Fibroblast of mammary gland (primary cell): ENCODE data around the gene SNX20.

ENCODE experiments used
- DNase-seq: peaks from one replicate; pipeline ENCODE4 v3.0.0-alpha.2; 2010; ENCODE audit warnings: low read depth
- H3K4me3 ChIP-seq: 2 replicates; pipeline ENCODE4 v1.5.1; 2011; ENCODE audit warnings: low read depth, mild to moderate bottlenecking, low read length, moderate library complexity; ENCODE audit not compliant: control insufficient read depth
- CTCF ChIP-seq: conservative IDR thresholded peaks from 2 replicates; pipeline ENCODE4 v1.5.1; 2011; ENCODE audit warnings: low read depth, low read length, inconsistent platforms; ENCODE audit not compliant: control insufficient read depth, insufficient read depth

The SNX20 gene

GRCh38 chr16:50692644-50692998 lies 11.5 kb upstream of the SNX20 start:
- no peak for DNase-seq
- no peak for TF ChIP-seq CTCF
- no peak overlapping the region for H3K4me3 ChIP-seq

DNA sequence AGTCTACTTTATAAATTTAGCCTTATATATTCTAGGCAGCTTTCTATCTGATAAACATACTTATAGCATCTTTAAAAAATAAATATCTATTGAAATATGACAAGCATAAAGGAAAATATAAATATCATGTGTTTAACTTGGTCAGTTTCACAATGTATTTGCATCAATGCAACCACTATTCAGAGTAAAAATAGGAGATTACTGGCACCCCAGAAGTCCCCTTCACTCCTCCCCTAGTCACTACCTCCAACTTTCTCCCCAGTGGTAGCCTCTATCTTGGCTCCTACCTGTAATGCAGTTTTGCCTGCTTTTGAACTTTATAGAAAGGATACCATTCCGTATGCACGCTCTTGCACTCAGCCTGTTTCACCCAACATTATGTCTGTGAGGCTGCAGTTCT lies 9.1 kb upstream of the SNX20 start:
- no peak overlapping the region for H3K4me3 ChIP-seq
- no peak for DNase-seq
- no peak for TF ChIP-seq CTCF

- TF ChIP-seq CTCF: no peak
- DNase-seq: no peak
Measured at GRCh38 chr16:50688867-50689266, 7.8 kb upstream of the SNX20 start.

DNA sequence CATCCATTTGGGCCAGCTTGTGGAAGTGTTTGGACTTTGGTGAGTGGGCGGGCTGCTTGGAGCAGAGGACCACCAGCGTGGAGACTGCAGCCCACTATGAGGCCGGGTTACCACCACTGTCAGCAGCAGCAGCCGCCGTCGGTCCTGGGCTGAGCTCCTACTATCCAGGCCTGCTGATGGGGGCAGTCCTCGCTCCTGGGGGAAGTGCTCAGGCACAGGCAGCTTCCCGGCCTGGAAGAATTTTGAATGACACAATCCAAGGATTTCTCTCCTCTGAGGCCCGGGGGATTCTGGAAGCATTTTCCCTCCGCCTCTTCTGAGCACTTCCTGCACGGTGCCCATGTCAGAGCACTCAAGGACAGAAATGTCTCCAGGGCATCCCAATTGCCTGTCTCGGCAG lies 7.0 kb upstream of the SNX20 start:
- H3K4me3 ChIP-seq: no peak overlapping the region
- DNase-seq: no peak
- no peak for TF ChIP-seq CTCF

More at GRCh38 chr16:50688867-50689266, 7.8 kb upstream of the SNX20 start:
- H3K4me3 ChIP-seq: no peak overlapping the region

- no peak for TF ChIP-seq CTCF
- DNase-seq: no peak
- H3K4me3 ChIP-seq: no peak overlapping the region
Measured at GRCh38 chr16:50685462-50686063, 4.5 kb upstream of the SNX20 start.

- H3K4me3 ChIP-seq: no peak overlapping the region
- no peak for TF ChIP-seq CTCF
- no peak for DNase-seq
Measured at GRCh38 chr16:50684823-50685461, 3.8 kb upstream of the SNX20 start.

DNA sequence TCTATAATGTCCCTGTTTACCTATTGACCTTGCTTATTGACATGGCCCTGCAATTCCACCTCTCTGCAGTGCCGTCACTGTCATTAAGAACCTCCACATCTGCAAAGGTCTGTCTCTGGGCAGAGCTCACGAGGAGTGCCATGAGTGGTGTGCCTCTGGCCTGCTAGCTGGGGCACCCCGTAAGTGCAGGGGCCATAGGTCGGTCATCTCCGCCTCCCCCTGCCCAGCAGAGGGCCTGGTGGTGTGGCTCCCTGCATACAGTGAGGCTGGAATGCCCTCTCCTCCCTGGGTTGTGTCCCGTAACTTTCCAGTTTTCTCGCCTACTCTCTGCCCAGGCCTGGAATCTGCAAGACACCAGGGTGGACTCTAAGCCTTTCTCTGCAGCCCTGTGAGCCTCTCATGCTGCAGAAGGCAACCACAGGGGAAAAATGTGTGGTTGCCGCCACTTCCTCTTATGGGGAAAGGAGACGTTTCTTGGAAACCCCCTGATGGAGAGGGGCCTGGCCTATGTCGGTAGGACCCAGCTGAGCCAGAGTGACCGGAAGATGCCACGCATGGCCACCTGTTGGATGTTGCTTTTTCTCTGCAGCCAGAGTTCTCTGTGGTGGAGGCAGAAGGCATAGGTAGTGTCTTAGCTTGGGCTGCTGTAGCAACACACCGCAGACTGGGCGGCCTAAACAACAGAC lies 2.7 kb upstream of the SNX20 start:
- DNase-seq: no peak
- no peak overlapping the region for H3K4me3 ChIP-seq
- no peak for TF ChIP-seq CTCF
